BJ (cell line): ENCODE results near the gene TMEM18. TPM values are rescaled to one million over a fixed set of nuclear protein-coding genes. Genes with fewer than 3 reads are reported as not detected.

ENCODE experiments used
- CTCF ChIA-PET: fragments of 350-600 bp; formaldehyde crosslinking; extraction: SDS; loops from one replicate; lab custom pipeline; 2021; ENCODE audit warnings: antibody characterized with exemption, inconsistent platforms; lab: Yijun Ruan, JAX
- POLR2A ChIA-PET: fragments of 300-600 bp; sonication (Branson Sonifier 250); formaldehyde crosslinking; extraction: SDS; loops from one replicate; lab custom pipeline; 2021; ENCODE audit warnings: antibody characterized with exemption; lab: Charles Lee
- DNase-seq: peaks from one replicate; pipeline ENCODE4 v3.0.0-alpha.2; 2011; ENCODE audit warnings: low read depth
- H3K27me3 ChIP-seq: 2 replicates; pipeline ENCODE4 v1.6.0; 2011; ENCODE audit warnings: low read length; ENCODE audit not compliant: control insufficient read depth, insufficient read depth
- H3K36me3 ChIP-seq: 2 replicates; pipeline ENCODE4 v1.5.1; 2011; ENCODE audit warnings: low read length; ENCODE audit not compliant: control insufficient read depth, insufficient read depth
- H3K4me3 ChIP-seq: 2 replicates; pipeline ENCODE4 v1.5.1; 2011; ENCODE audit warnings: low read depth, mild to moderate bottlenecking, control low read depth, low read length
- polyA plus RNA-seq: library from polyadenylated mRNA; depleted of rRNA; stranded (reverse); fragments of >200 nt; gene quantifications from 2 replicates; pipeline ENCODE4 v1.2.3, GENCODE V29; 2011
- TF ChIP-seq, protein P1 (sequence below): IDR thresholded peaks from 2 replicates; pipeline ENCODE4 v1.5.1; 2011; ENCODE audit warnings: low read depth, mild to moderate bottlenecking, control low read depth, inconsistent platforms, low read length, moderate library complexity; ENCODE audit not compliant: insufficient read depth

TMEM18 gene
- polyA plus RNA-seq, 1 experiment = 17.9 TPM

DNA sequence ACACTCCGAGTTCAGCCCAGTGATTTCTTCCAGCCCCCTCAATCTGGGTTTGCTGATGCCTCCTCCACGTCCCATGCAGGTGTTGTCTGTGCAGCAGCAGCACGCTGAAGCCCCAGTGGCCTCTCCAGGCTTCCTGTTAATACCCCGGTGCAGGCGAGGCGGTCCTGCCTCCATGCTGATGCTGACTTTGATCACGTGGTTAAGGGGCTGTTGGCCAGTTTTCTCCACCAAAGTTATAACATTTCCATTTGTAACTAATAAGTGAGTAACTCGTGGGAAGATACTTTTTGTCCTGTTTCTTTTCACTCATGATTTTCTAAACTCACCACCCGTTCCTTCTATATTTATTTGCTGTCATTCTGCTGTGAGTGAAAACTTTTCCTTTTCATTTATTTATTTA, 42.5 kb upstream of the TMEM18 start:
- no peaks in the 10 kb centered on the region for H3K36me3 ChIP-seq
- CTCF ChIA-PET = no interaction called here

DNA sequence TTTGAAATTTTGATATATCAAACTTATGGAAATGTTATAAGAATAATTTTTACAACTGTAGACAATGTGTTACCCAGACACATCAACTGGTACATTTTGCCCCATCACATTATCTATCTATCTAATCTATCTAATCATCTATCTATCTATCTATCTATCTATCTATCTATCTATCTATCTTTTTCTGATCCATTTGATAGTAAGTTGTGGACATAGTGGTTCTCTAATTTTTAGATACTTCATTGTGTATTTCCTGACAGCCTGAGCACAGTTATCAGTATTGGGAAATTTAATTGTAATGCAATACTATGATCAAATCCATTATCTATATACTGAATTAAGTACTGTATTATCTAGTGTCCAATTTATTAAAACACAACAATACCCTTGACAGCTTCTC, 42.0 kb upstream of the TMEM18 start:
- H3K27me3 ChIP-seq = no peaks in the 10 kb centered on the region
- no peak overlapping the region for H3K4me3 ChIP-seq
- ChIA-PET POLR2A (no interaction called here), CTCF (no interaction called here)
- DNase-seq = no peak
- TF ChIP-seq, protein P1, sequence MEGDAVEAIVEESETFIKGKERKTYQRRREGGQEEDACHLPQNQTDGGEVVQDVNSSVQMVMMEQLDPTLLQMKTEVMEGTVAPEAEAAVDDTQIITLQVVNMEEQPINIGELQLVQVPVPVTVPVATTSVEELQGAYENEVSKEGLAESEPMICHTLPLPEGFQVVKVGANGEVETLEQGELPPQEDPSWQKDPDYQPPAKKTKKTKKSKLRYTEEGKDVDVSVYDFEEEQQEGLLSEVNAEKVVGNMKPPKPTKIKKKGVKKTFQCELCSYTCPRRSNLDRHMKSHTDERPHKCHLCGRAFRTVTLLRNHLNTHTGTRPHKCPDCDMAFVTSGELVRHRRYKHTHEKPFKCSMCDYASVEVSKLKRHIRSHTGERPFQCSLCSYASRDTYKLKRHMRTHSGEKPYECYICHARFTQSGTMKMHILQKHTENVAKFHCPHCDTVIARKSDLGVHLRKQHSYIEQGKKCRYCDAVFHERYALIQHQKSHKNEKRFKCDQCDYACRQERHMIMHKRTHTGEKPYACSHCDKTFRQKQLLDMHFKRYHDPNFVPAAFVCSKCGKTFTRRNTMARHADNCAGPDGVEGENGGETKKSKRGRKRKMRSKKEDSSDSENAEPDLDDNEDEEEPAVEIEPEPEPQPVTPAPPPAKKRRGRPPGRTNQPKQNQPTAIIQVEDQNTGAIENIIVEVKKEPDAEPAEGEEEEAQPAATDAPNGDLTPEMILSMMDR = no peak
- H3K36me3 ChIP-seq = no peaks in the 10 kb centered on the region

More for the DNA sequence above, 42.5 kb upstream of the TMEM18 start:
- DNase-seq = no peak
- TF ChIP-seq, protein P1 = no peak
- H3K27me3 ChIP-seq = no peaks in the 10 kb centered on the region
- H3K4me3 ChIP-seq = no peak overlapping the region
- POLR2A ChIA-PET = no interaction called here

DNA sequence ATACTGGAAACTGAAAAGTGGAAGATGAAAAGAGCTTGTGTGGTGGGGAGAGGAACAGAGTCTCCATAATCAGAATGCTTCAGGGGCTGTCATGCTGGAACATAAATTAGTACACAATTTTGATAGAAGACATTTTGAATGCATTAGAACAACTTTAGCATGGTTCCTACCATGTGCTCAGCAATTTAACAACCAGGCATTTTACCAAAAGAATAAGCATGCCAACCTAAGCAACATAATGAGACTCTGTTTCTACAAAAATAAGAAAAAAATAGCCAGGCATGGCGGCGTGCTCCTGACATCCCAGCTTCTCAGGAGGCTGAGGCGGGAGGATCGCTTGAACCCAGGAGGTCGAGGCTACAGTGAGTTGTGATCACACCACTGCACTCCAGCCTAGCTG, 40.5 kb upstream of the TMEM18 start:
- CTCF ChIA-PET = no interaction called here
- H3K4me3 ChIP-seq = no peak overlapping the region
- H3K27me3 ChIP-seq = no peaks in the 10 kb centered on the region
- no peak for DNase-seq
- POLR2A ChIA-PET = no interaction called here
- TF ChIP-seq, protein P1 = no peak
- H3K36me3 ChIP-seq = no peaks in the 10 kb centered on the region

DNA sequence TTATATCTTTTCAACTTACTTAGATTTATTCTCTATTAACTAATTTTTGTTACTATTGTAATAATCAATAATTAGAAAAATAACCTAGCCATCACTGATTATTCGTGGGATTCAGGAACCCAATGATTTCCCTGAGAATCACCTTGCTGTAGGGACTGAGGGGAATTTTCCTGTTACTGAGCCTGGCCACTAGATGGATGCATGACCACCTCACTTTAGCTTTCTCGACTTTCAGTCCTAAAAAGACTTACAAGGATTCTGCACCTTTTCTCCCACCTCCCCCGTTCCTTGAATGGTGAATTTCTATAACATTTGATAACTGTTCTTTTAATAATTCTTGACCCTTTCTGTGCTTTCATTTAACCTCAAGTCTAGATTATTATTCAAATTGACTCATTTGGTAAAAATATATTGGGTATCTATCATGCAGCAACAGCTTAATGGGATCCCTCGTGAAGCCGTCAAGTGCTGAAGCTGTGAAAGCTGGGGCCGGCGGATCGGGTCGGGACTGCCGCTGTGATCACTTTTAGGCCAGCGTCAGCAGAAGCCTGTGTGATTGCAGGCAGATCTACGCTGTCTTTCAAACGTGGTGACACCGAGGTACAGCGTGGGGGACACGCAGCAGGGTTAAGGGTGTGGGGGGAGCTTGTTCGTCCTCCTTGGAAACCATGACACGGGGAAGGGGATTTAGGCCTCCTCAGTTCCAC, 38.8 kb upstream of the TMEM18 start:
- ChIA-PET CTCF (interaction anchor here (0.7 to 3.2 kb wide), 15 partner anchors 8 to 837 kb away, joined by 3 to 34 read pairs (median 4); no protein-coding TSS in a partner anchor), POLR2A (no interaction called here)
- no peaks in the 10 kb centered on the region for H3K36me3 ChIP-seq
- no peak overlapping the region for H3K4me3 ChIP-seq
- TF ChIP-seq, protein P1 = peak; percentile 41
- no peaks in the 10 kb centered on the region for H3K27me3 ChIP-seq
- no peak for DNase-seq

DNA sequence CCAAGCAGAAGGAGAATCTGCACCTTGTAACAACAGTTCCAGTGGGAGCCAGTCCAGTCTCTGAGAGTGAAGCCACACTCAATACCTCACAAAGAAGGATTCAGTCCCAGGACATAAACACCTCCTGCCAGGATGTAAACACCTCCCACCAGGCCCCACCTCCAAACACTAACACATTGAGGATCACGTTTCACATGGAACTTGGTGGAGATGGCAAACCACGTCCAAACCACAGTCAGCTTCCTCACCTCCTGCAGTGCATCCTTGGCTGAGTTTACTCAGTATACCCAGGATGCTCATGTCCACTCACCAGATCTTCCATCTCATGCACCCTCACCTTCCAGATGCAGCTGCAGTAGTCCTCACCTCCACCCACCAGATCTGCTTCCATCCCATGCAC, 37.8 kb upstream of the TMEM18 start:
- POLR2A ChIA-PET = no interaction called here
- H3K36me3 ChIP-seq = no peaks in the 10 kb centered on the region
- TF ChIP-seq, protein P1 = no peak
- DNase-seq = no peak
- H3K4me3 ChIP-seq = no peak overlapping the region
- CTCF ChIA-PET = interaction anchor here (0.7 to 3.2 kb wide), 14 partner anchors 7 to 838 kb away, joined by 3 to 34 read pairs (median 4); no protein-coding TSS in a partner anchor
- peaks cover 2% of the 10 kb centered on the region; the same call in 1 of the 2 replicates for H3K27me3 ChIP-seq
